ENCODE data around the gene KLHL40.
A peak's percentile ranks its signal among the peaks of the same experiment; 100 is the strongest.

KLHL40 gene

GRCh38 chr3:42706721-42707619 lies 21.6 kb downstream of the KLHL40 start:
- Histone ChIP-seq H3K4me3 (no peak overlapping the region), H3K27ac (no peak overlapping the region)
- TF ChIP-seq CTCF (IDR thresholded peaks at IDR 0.05), result no peak
- DNase-seq (ENCODE audit: low spot score), result peak; percentile 40

- peak; percentile 38 for DNase-seq (ENCODE audit: low spot score)
- no peak for TF ChIP-seq CTCF (IDR thresholded peaks at IDR 0.05)
- Histone ChIP-seq H3K4me3 (no peak overlapping the region), H3K27ac (no peak overlapping the region)
Observed at GRCh38 chr3:42707620-42708355, 22.5 kb downstream of the KLHL40 start.

- Histone ChIP-seq H3K27ac (no peak overlapping the region), H3K4me3 (no peak overlapping the region)
- TF ChIP-seq CTCF (IDR thresholded peaks at IDR 0.05), result no peak
- peak; percentile 40 for DNase-seq (ENCODE audit: low spot score)
Observed at GRCh38 chr3:42708611-42709151, 23.3 kb downstream of the KLHL40 start.

GRCh38 chr3:42709621-42710020 lies 24.3 kb downstream of the KLHL40 start:
- TF ChIP-seq CTCF (IDR thresholded peaks at IDR 0.05), result no peak
- DNase-seq (ENCODE audit: low spot score), result peak; percentile 45

GRCh38 chr3:42710323-42711021 lies 25.1 kb downstream of the KLHL40 start:
- peak; percentile 31 for DNase-seq (ENCODE audit: low spot score)
- Histone ChIP-seq H3K4me3 (no peak overlapping the region), H3K27ac (no peak overlapping the region)
- no peak for TF ChIP-seq CTCF (IDR thresholded peaks at IDR 0.05)

More at GRCh38 chr3:42709621-42710020, 24.3 kb downstream of the KLHL40 start:
- no peak overlapping the region for H3K27ac ChIP-seq
- H3K4me3 ChIP-seq, result no peak overlapping the region

GRCh38 chr3:42711491-42712343 lies 26.4 kb downstream of the KLHL40 start:
- TF ChIP-seq CTCF (IDR thresholded peaks at IDR 0.05), result no peak
- no peak overlapping the region for H3K27ac ChIP-seq
- no peak overlapping the region for H3K4me3 ChIP-seq
- peak; percentile 54 for DNase-seq (ENCODE audit: low spot score)
